ENCODE measurements around the gene MKRN2.
"Not testable (repeated sequence)": the region's sequence is repeated elsewhere in the genome, so short reads cannot be mapped to it uniquely, and the experiment has no call there.

The MKRN2 gene

GRCh38 chr3:12591456-12591855 is 34.6 kb downstream of the MKRN2 start:
- no peak for DNase-seq

- DNase-seq, result no peak
These were observed 35.3 kb downstream of the MKRN2 start for GRCh38 chr3:12591997-12592715.

DNA sequence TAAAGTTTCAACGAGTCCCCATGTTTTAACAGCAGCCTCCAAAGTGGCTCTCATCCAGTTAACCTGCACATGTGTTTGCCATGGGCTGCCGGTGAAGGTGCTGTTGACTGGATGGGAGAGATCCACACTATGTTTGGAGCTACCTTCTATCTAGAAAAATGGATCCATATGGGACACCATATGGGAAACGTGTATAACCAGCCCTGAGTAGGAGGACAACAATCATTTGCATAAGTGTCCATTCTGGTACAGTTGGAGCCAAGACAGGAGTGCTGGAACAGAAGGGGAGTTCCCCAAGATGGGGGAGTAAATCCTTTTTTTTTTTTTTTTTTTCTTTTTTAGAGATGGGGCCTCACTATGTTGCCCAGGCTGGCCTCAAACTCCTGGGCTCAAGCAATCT is 36.6 kb downstream of the MKRN2 start:
- no peak for DNase-seq

DNA sequence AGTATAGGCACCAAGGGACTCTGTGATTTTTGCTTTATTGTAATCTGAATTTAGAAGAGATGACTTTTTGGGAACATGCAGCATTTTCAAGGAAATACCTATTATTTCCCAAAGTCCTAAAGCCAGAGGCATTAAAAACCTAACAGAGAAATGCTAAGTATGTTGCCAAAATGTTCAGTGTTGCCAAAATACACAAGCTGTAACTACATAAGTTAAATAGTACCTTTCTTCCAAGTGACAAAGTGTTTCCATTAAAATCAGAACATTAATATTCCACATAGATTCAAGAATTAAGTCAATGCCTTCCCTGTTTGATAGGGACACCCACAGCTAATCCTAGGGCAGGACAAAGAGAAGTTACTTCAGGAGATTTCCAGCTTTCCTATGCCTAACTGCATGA is 42.0 kb downstream of the MKRN2 start:
- DNase-seq, result no peak

- DNase-seq, result no peak
These were observed 44.2 kb downstream of the MKRN2 start for GRCh38 chr3:12601072-12601471.

DNA sequence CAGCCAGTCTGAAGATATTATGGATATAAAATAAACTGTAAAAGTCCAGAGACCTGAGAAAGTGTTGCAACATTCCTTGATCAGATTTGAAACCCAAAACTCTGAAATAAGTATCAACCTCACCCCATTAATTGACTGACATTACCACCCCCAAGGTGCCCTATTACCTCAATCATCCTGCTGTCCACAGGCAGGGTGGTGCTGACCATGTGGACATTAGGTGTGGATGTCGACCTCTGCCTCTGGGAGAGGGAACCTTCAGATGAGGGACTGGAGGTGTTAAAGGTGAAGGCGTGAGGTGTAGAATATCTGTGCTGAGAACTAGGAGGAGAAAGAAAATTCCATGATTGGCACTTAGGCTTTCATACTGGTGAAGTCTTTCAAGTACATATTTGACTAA is 47.1 kb downstream of the MKRN2 start:
- DNase-seq, result no peak

GRCh38 chr3:12608376-12608775 is 51.5 kb downstream of the MKRN2 start:
- DNase-seq, result no peak

GRCh38 chr3:12611117-12611516 is 54.2 kb downstream of the MKRN2 start:
- DNase-seq, result no peak

GRCh38 chr3:12612514-12613226 is 55.8 kb downstream of the MKRN2 start:
- no peak for DNase-seq

DNA sequence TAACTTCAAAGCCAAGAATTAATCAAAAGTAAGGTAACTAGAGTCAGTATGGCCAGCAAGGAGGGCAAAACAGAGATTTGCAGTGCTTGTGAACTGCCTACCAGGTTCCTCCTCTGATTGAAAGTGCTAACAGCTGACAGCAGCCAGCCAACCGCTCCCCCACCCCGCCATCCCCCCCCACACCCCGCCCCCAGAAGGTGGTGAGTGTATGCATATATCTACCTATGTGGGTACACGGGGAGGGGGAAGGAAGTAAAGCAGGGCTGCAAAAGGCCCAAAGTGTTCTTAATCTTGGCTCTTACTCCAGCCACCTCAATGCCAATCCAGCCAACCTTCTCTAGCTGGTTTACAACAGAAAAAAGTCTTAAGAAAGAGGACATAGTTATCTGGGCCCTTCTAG is 56.4 kb downstream of the MKRN2 start:
- no peak for DNase-seq

- no peak for DNase-seq
These were observed 58.4 kb downstream of the MKRN2 start for GRCh38 chr3:12615266-12615665.

- no peak for DNase-seq
These were observed 61.5 kb downstream of the MKRN2 start for GRCh38 chr3:12618426-12618825.

DNA sequence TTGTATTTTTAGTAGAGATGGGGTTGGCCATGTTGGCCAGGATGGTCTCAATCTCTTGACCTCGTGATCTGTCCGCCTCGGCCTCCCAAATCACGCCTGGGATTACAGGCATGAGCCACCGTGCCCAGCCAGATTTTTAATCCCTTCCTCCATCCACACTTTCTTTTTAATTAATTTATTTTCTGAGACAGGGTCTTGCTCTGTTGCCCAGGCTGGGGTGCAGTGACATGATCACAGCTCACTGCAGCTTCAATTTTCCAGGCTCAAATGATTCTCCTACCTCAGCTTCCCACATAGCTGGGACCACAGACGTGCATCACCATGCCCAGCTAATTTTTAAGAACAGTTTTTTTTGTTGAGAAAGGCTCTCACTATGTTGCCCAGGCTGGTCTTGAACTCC is 63.4 kb downstream of the MKRN2 start:
- no peak for DNase-seq

DNA sequence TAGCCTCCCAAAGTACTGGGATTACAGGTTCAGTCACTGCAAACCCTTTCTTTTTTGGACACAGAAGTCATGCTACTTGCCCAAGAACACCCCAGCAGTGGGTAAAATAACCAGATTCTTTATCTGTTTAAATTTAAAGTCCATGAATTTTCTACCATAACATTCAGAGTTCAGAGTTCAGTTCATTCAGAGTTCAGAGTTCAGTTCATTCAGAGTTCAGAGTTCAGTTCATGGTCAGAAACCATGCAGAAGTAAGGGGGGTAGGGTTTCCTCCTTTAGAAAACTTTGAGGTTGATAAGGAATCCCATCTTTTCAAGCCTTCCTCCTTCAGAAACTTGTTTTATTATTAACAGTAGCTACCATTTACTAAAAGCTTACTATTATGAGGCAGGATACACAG is 63.8 kb downstream of the MKRN2 start:
- no peak for DNase-seq

GRCh38 chr3:12622335-12622734 is 65.4 kb downstream of the MKRN2 start:
- no peak for DNase-seq

- DNase-seq, result no peak
These were observed 67.2 kb downstream of the MKRN2 start for GRCh38 chr3:12624056-12624455.

DNA sequence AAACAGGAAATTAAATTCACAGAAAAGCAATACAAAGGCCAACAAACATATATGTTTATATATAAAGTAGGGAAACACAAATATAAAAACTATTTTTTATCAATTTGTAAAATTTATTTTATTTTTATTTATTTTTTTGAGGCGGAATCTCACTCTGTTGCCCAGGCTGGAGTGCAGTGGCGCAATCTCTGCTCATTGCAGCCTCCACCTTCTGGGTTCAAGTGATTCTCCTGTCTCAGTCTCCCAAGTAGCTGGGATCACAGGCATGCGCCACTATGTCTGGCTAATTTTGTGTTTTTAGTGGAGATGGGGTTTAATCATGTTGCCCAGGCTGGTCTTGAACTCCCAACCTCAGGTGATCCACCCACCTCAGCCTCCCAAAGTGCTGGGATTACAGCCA is 68.1 kb downstream of the MKRN2 start:
- DNase-seq, result not testable (repeated sequence)

GRCh38 chr3:12627370-12627769 is 70.5 kb downstream of the MKRN2 start:
- DNase-seq, result no peak

DNA sequence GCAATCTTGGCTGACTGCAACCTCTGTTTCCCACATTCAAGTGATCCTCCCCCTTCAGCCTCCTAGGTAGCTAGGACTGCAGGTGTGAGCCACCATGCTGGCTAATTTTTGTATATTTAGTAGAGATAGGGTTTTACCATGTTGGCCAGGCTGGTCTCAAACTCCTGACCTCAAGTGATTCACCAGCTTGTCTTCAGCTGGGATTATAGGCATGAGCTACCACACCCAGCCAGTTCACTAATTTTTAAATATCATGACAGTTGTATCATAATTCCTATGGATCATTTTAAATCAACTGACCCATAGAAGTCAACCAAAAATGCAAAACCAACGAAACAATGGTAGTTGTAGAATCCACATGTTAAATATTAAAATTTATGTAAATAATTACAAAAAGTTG is 71.9 kb downstream of the MKRN2 start:
- DNase-seq, result no peak

DNA sequence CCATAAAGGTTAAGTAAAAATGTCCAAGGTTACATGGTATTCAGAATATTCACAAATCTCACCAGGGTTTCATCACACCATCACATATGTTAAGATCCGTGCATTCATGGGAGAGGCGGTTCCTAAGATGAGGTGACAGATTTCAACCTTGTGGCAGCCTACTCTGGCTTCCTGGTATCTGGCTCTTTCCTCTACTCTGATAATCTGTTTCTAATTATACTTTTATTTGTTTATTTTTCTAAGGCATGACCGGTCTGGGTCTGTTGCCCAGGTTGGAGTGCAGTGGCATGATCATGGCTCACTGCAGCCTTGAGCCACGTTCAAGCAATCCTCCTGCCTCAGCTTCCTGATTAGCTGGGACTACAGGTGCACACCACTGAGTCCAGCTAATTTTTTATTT is 72.7 kb downstream of the MKRN2 start:
- no peak for DNase-seq

DNA sequence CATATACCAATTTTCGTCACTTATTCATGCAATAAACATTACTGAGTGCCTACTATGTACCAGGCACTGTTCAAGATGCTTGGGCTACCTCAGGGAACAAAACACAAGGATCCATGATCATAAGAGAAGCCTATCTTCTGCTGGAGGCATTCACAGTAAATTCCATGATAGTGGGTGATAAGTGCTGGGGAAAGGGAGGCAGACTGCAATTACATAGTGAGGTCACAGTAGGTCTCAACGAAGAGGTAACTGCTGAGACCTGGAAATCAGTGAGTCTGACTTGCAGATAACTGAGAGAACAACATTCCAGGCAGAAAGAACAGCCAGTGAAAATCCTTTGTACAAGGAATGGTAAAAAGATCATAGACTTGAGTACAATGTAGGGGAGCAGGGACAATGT is 73.4 kb downstream of the MKRN2 start:
- no peak for DNase-seq

- not testable (repeated sequence) for DNase-seq
These were observed 74.0 kb downstream of the MKRN2 start for GRCh38 chr3:12630843-12631242.

DNA sequence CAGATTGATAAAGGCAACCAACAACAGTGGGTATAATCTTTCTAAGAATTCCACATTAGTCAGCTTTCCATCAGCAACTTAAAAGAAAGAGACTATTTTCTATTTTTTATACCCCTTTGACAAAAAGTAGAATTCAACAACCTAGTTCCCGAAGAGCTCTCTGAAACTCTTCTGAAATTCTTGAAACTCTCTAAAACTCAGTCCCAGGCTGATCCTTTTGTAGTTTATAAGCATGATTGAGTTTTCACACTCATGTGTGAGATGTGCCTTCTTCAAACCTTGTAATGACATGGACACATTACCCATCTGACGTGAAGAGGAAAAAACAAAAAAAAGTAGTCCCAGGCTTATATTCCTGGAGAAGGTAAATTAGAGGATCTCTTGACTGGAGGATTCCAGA is 75.6 kb downstream of the MKRN2 start:
- no peak for DNase-seq

DNA sequence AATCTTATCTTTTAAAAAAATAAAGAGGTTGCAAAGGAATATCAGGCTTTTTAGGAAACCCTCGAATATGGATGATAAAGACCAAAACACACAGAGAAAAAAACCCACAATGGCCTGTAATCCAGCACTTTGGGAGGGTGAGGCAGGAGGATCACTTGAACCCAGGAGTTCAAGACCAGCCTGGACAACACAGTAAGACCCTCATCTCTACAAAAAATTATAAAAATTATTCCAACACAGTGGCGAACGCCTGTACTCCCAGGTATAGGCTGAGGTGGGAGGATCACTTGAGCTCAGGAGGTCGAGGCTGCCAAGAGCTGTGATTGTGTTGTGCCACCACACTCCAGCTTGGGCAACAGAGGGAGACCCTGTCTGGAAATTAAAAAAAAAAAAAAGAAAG is 76.2 kb downstream of the MKRN2 start:
- no peak for DNase-seq

Measured in NCI-H510A (cell line).